ENCODE measurements around the gene PAPSS2.

- TF ChIP-seq, protein P1, sequence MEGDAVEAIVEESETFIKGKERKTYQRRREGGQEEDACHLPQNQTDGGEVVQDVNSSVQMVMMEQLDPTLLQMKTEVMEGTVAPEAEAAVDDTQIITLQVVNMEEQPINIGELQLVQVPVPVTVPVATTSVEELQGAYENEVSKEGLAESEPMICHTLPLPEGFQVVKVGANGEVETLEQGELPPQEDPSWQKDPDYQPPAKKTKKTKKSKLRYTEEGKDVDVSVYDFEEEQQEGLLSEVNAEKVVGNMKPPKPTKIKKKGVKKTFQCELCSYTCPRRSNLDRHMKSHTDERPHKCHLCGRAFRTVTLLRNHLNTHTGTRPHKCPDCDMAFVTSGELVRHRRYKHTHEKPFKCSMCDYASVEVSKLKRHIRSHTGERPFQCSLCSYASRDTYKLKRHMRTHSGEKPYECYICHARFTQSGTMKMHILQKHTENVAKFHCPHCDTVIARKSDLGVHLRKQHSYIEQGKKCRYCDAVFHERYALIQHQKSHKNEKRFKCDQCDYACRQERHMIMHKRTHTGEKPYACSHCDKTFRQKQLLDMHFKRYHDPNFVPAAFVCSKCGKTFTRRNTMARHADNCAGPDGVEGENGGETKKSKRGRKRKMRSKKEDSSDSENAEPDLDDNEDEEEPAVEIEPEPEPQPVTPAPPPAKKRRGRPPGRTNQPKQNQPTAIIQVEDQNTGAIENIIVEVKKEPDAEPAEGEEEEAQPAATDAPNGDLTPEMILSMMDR (IDR thresholded peaks at IDR 0.05 in 2 of 3, conservative IDR thresholded peaks at IDR 0.05 in 1 of 3; ENCODE audit: borderline replicate concordance in 1 of 3, insufficient read depth in 1 of 3, low read depth in 2 of 3, low read length in 2 of 3) = no peak
- TF ChIP-seq POLR2AphosphoS5 (IDR thresholded peaks at IDR 0.05; ENCODE audit: low read depth, low read length) (no peak), EZH2 (IDR thresholded peaks at IDR 0.05) (no peak)
Measured at GRCh38 chr10:87630171-87630570, 29.5 kb upstream of the PAPSS2 start.
